ENCODE data around the gene AKAP11. TPM values are rescaled to one million over a fixed set of nuclear protein-coding genes. Genes with fewer than 3 reads are reported as not detected.
A peak's percentile ranks its signal among the peaks of the same experiment; 100 is the strongest.
"Not testable (repeated sequence)": the region's sequence is repeated elsewhere in the genome, so short reads cannot be mapped to it uniquely, and the experiment has no call there.

The AKAP11 gene
- total RNA-seq (ENCODE audit: low replicate concordance): 36.5 and 55.9 TPM in 2 replicates

DNA sequence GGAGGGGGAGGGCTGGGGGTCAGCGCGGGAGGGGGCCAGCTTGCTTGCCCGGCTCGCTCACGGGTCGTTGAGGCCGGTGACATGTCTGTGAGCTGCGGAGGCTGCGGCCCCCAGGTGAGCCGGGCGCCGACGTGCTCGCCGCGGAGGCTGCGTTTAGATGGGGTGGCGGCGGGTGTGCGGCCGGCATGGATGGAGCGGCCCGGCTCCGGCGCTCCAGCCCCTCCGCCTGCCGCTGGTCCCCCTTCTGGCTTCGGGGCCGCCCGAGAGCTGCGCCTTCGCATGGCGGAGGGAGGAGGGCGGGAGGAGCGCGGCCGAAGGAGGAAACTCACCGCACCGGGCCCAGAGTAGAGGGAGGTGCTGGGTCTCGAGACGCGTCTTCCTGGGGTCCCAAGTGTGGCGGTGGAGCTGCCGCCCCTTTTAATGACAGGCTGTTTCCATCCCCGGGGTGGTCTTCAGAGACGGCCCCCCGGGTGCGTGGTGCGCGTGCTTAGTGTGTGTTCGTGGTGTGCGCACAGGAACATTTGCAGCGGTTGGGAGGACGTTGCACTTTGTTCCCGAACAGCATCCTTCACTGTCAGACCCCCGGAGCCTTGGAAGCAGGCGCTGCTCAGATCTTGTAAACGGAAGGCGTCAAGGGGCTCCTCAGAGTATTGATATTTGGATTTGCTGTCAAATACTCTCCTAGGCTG, at the start of gene AKAP11:
TSS of gene AKAP11 (plus strand) at position 38 of the 689 bp plus-strand sequence. CDS start 14,197 bp downstream, outside the sequence.
- TF ChIP-seq, protein P1, sequence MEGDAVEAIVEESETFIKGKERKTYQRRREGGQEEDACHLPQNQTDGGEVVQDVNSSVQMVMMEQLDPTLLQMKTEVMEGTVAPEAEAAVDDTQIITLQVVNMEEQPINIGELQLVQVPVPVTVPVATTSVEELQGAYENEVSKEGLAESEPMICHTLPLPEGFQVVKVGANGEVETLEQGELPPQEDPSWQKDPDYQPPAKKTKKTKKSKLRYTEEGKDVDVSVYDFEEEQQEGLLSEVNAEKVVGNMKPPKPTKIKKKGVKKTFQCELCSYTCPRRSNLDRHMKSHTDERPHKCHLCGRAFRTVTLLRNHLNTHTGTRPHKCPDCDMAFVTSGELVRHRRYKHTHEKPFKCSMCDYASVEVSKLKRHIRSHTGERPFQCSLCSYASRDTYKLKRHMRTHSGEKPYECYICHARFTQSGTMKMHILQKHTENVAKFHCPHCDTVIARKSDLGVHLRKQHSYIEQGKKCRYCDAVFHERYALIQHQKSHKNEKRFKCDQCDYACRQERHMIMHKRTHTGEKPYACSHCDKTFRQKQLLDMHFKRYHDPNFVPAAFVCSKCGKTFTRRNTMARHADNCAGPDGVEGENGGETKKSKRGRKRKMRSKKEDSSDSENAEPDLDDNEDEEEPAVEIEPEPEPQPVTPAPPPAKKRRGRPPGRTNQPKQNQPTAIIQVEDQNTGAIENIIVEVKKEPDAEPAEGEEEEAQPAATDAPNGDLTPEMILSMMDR (IDR thresholded peaks at IDR 0.05; ENCODE audit: insufficient read depth, low read length): no peak
- peak; percentile 50 for DNase-seq (ENCODE audit: low read depth)
- H3K4me3 ChIP-seq (ENCODE audit: low read depth, low read length): peak within 1 kb of the TSS; percentile 84

GRCh38 chr13:42223681-42224080, 48.3 kb upstream of the AKAP11 start:
- no peak overlapping the region for H3K4me3 ChIP-seq (ENCODE audit: low read depth, low read length)
- TF ChIP-seq, protein P1 (IDR thresholded peaks at IDR 0.05; ENCODE audit: insufficient read depth, low read length): no peak
- DNase-seq (ENCODE audit: low read depth): no peak

DNA sequence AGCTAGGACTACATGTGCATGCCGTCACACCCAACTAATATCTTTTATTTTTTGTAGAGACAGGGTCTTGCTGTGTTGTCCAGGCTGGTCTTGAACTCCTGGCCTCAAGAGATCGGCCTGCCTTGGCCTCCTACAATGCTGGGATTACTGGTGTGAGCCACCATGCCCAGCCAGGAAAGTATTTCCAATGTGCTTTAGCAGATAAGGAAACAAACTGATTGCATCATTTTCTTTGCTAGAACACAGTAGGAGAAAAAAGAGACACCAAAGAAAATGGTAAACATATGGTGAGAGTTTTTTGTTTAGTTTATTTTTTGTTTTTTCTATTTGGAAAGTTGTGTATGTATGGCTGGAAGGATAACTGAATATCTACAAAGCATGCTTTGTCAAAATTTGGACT, 46.9 kb upstream of the AKAP11 start:
- TF ChIP-seq, protein P1 (IDR thresholded peaks at IDR 0.05; ENCODE audit: insufficient read depth, low read length): no peak
- no peak for DNase-seq (ENCODE audit: low read depth)
- no peak overlapping the region for H3K4me3 ChIP-seq (ENCODE audit: low read depth, low read length)

GRCh38 chr13:42226759-42227158, 45.2 kb upstream of the AKAP11 start:
- H3K4me3 ChIP-seq (ENCODE audit: low read depth, low read length); DNase-seq (ENCODE audit: low read depth): not testable (repeated sequence)

- no peak for DNase-seq (ENCODE audit: low read depth)
- no peak overlapping the region for H3K4me3 ChIP-seq (ENCODE audit: low read depth, low read length)
- TF ChIP-seq, protein P1 (IDR thresholded peaks at IDR 0.05; ENCODE audit: insufficient read depth, low read length): no peak
Observed at GRCh38 chr13:42228527-42228926, 43.4 kb upstream of the AKAP11 start.

DNA sequence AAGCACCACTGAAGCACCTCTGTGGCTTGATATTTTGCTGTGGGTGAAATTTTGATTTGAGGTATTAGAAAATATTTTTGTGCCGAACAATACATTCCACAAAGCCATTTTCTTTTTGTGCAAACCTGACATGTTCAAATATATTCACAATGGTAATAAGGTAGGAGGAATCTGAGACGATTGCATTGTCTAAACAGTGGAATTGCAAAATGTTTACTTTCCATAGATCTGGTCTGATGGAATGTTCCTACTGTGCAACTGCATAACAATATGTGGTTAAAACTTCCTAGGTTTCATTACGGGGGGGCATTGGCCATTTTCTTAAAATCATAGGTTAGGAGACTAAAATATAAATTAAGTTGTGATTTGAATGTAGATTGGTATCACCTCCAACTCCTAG, 42.7 kb upstream of the AKAP11 start:
- TF ChIP-seq, protein P1 (IDR thresholded peaks at IDR 0.05; ENCODE audit: insufficient read depth, low read length): no peak
- no peak for DNase-seq (ENCODE audit: low read depth)
- no peak overlapping the region for H3K4me3 ChIP-seq (ENCODE audit: low read depth, low read length)

DNA sequence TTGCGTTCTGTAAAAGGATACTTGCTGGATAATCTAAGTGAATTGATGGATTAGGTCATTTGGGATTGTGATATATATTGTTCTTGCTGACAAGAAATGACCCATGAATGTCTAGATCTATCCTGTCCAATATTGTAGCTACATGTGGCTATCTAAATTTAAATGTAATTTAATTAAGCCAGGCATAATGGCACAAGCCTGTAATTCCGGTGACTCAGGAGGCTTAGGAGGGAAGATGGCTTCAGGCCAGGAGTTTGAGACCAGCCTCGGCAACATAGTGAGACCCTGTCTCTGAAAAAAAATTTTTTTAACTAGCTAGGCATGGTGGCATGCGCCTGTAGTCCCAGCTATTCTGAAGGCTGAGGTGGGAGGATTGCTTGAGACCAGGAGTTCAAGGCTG, 39.3 kb upstream of the AKAP11 start:
- H3K4me3 ChIP-seq (ENCODE audit: low read depth, low read length): no peak overlapping the region
- DNase-seq (ENCODE audit: low read depth): no peak
- TF ChIP-seq, protein P1 (IDR thresholded peaks at IDR 0.05; ENCODE audit: insufficient read depth, low read length): no peak

All from fibroblast of the aortic adventitia (primary cell).